ENCODE data around the gene SEPTIN8.

GRCh38 chr5:132797651-132798050 lies 20.6 kb upstream of the SEPTIN8 start:
- TF ChIP-seq EZH2 (IDR thresholded peaks at IDR 0.05; ENCODE audit: borderline replicate concordance, low read depth, low read length, severe bottlenecking) (no peak), CTCF (IDR thresholded peaks at IDR 0.05; ENCODE audit: borderline replicate concordance, extremely low read depth, low read length, poor library complexity, severe bottlenecking) (no peak)
